AG20443 (cell line): ENCODE data around the gene TMEM205.
"Not testable (repeated sequence)": the region's sequence is repeated elsewhere in the genome, so short reads cannot be mapped to it uniquely, and the experiment has no call there.

Experiments
- DNase-seq: peaks from one replicate; pipeline ENCODE4 v3.0.0; 2012; ENCODE audit warnings: low spot score, mixed read lengths

Gene TMEM205

DNA sequence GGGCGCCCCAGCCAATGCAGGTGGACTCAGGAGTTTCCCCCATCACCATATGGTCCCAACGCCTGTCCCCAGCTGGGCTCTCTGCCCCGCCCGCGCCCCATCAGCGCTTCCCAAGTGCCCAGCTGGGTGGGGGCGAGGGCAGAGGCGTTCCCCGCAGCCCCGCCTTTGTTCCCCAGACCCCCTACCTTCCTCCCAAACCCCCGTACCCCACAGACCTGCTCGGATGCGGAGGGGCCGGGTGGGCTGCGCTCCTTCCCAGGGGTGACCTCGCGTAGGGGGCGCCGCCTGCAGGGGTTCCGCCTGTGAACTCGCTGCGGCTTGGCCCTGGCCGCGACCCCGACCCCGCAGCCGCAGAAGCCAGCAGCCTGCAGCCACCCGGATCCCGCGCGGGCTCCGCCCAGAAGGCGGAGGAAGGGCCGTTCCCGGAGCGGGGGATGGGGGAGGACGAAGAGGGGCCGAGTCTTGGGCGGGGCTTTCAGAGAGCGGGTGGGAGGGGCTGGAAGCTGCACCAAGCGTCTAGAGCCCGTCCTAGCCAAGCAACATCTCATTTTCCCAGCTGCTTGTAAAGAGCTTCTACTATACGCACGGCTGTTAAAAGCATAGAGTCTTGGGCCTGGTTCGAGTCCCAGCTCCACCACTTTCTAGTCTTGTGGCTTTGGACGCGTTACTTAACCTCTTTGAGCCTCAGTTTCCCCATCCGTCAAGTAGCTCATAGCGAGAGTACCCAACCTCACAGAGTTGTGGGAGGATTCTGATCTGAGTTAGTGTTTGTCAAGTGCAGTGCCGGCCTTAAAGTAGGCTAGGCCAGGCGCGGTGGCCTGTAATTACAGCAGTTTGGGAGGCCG is 6.6 kb downstream of the TMEM205 start, which contains the start of gene RAB3D:
RAB3D (minus strand) TSS at position 404 of the 845 bp plus-strand sequence. CDS start 2,258 bp downstream, outside the sequence.
- DNase-seq: peak; percentile 97

DNA sequence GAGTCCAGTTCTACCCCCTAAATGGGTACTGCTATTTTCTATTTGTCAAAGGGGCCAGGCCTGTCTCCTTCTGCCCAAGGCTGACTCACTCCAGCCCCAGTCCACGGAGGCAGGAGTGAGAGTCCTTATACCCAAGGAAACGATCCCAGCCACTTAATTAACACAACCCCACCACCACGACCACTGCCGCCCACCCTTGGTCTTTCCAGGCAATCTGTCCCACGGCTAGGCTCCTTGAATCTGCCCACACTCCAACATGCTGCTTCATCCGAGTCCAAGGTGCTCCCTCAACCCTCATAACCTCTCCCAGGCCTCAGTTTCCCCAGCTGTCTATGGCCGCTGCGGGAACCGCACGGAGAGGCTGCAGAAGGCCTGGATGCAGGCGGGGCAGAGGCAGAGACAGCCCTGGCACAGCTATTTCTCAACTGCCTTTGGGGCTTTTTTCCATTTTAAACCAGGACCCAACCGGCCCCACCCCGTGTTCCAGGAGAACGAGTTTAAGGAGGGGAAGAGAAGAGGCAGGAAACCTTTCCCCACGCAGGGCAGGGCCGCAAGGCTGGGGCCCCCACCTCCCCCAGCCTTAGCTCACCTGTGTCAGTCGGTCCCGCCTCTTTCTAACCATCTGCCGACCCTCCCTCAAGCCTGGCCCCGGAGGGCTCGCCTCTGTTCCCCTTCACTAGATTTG is 7.4 kb downstream of the TMEM205 start:
- DNase-seq: peak; percentile 31

DNA sequence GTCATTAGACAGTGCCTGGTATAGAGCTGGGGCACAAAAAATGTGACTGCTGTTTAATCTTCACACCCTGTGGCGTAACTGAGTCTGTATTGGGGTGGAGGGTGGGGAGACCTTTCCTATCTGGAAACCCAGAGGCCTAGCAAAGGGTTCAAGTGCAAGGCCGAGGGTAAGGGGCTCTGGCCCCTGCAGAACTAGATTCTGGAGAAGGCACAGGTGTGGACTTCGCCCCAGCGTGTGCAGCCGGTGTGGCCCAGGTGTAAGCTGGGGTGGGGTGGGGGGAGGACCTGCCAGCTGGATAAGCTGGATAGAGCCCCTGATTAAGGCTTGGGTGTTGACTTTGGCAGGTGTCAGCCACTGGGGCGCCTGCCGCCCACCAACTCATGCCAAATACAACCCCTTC is 7.9 kb downstream of the TMEM205 start:
- no peak for DNase-seq

DNA sequence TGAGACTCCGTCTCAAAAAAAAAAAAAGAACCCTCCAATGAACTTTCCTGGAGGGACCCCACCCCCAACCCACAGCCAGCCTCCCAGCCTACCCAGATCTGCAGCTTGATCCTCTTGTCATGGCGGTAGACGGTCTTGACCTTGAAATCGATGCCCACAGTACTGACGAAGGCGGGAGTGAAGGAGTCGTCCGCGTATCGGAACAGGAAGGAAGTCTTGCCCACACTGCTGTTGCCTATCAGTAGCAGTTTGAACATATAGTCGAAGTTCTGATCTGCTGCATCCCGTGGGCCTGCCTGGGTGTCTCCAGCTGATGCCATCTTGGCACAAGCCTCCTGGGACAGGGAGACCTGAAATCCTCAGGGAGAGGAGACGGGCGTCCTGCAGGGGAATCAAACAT is 9.0 kb downstream of the TMEM205 start:
- no peak for DNase-seq

DNA sequence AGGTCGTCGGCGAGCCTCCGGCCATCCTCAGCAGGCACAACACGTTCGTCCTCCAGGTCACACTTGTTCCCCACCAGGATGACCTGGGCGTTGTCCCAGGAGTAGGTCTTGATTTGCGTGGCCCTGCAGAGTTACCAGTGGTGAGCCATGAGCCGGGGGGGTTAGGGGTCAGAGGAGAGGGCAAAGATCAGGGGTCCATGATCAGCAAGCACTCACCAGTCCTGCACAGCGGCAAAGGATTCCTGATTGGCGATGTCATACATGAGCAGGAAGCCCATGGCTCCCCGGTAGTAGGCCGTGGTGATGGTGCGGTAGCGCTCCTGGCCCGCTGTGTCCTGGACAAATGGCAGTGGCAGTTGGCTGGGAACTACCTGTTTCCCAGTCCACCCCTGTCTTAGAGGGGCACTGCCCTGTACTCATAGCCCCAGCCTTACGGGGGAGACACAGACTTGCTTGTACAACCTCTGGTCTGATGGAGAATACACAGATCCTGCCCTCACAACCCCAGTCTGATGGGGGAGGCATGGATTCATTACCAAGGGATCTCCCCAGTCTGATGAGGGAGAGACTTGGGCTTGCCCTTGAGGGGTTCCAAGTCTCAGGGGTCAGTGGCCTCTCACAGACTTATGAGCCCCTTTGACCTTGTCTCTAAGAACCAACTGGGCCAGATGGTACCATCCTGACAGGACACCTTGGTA is 10.5 kb downstream of the TMEM205 start:
- no peak for DNase-seq

DNA sequence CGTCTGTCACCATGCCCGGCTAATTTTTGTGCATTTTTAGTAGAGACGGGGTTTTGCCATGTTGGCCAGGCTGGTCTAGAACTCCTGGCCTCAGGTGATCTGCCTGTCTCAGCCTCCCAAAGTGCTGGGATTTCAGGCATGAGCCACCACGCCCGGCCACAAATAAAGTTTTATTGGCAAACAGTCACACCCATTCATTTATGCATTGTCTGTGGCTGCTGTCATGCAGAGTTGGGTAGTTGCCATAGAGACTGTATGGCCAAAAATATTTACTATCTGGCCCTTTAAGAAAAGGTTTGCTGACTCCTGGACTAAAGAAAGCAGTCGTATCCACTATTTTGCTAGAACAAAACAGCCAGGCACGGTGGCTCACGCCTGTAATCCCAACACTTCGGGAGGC is 12.2 kb downstream of the TMEM205 start:
- DNase-seq: not testable (repeated sequence)

DNA sequence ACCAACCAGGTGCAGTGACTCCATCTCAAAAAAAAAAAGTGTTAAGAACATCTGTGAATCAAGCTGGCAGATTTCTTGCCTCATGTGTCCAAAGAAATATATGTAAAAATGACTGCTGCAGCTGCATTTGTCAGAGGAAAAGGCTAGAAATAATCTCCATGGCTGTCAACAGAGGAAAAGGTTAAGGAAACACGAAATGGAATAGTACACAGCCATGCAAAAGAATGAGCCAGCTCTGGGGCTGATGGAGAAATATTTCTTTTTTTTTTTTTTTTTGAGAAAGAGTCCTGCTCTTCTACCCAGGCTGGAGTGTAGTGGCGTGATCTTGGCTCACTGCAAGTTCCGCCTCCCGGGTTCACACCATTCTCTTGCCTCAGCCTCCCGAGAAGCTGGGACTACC is 13.2 kb downstream of the TMEM205 start:
- no peak for DNase-seq

DNA sequence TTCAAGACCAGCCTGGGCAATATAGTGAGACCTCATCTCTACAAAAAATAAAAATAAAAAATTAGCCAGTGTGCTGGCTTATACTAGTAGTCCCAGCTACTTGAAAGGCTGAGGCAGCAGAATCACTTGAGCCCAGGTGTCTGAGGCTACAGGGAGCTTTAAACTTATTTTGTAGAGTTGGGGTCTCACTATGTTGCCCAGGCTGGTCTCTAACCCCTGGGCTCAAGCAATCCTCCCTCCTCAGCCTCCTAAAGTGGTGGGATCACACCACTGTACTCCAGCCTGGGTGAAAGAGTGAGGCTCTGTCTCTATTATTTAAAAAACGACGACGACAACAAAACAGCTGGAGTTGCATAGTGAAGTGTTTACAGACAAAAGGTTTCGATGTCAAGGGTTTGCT is 14.6 kb downstream of the TMEM205 start:
- no peak for DNase-seq

DNA sequence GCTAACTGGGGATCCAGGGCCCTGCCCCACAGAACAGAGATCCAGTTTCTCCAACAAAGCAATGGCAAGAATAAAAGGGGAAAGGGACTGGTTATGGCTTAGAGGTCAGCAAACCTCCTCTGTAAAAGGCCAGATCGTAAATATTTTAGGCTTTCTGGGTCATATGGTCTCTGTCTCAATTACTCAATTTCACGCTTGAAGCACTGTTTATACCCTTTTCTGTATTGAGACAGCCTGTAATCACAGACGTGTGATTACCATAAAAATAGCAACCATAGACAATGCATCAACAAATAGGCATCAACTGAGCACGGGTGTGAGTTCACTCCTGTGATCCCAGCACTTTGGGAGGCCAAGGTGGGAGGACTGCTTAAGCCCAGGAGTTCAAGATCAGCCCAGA is 15.9 kb downstream of the TMEM205 start:
- no peak for DNase-seq

DNA sequence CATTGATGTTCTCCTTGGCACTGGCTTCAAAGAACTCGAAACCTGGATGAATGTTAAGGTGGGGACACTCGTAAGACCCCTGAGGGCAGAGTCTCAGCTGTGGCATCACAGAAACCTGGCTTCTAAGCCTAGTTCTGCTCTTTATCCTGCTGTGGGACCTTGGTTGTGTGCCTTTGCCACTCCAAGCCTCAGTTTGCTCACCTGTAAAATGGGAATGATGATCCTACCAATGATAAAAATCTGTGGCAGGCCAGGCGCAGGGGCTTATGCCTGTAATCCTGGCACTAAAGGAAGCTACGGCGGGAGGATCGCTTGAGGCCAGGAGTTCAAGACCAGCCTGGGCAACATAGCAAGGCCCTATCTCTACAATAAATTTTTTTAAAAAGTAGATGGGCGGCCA is 20.5 kb downstream of the TMEM205 start:
- no peak for DNase-seq

DNA sequence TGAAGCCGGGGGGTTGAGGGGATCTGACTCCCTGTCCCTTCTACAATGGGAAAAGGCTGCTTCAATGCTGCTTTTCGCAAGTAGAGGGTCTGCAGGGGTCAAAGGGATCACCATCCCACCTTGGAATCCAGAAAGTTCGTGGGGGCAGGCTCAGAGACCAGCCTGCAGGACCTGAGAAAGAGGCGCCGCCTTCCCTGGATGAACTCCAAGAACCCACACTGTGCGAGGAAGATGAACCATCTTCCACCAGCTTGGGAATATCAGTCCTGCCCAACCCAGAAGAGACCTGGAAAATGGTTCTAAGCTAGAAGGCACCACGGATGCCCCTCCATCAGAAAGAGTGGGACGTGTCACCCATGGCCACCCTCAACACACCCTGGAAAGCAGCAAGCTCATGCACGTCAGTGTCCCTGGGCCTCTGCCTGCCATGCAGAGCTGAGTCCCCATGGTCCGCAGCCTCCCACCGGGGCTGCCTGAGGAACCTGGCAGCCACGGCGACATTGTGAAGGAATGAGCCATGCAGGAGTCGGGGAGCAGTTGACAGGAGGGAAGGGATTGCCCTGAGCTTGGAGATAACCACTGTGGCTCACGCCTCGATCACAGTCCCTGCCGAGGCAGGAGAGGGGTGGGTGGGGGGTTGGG is 21.2 kb downstream of the TMEM205 start:
- DNase-seq: no peak

DNA sequence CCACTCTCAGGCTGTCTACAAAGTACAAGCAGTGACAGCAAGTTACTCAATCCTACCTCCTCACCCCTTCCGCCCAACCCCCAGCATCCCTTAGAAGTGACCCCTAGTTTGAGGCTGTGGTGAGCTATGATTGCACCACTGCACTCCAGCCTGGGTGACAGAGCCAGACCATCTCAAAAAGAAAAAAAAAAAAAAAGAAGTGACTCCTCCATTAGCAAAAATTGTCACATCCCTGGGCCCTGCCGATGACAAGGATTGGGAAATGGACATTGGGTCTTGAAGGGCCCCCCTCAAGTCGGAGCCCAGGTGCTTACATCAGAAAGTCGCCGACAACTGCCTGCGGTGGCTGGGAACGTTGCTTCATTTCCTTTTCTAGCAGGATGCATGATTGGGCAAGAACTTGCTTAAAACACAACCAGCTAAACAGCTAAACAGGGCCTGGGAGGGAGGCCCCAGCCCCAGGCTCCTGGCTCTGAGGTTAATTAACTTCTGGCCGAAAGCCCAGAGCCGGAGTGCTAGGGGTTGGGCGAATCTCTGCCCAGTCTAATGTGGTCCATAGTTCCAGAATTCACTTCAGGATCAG is 21.9 kb downstream of the TMEM205 start:
- DNase-seq: peak; percentile 94

DNA sequence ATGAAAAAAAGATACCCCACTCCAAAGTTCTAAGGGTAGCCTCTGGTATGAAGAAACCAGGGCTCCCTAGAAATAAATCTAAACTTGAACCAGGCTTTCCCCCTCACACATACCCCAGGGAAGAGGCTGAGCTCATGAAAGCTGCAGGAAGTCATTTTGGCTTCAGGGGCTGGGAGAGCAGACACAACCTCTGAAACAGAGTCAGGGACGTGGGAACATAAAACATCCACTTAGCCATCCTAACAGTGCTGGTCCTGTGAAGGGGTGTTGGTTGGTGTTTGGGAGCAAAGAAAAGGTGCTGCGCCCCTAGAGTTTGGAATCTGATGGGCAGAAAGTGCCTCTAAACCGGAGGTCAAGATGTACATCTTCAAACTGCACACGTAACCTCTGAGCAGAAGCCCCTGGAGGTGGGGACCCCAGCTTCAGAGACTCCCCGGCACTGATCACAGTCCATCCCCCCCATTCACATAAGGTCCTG is 22.4 kb downstream of the TMEM205 start:
- no peak for DNase-seq

DNA sequence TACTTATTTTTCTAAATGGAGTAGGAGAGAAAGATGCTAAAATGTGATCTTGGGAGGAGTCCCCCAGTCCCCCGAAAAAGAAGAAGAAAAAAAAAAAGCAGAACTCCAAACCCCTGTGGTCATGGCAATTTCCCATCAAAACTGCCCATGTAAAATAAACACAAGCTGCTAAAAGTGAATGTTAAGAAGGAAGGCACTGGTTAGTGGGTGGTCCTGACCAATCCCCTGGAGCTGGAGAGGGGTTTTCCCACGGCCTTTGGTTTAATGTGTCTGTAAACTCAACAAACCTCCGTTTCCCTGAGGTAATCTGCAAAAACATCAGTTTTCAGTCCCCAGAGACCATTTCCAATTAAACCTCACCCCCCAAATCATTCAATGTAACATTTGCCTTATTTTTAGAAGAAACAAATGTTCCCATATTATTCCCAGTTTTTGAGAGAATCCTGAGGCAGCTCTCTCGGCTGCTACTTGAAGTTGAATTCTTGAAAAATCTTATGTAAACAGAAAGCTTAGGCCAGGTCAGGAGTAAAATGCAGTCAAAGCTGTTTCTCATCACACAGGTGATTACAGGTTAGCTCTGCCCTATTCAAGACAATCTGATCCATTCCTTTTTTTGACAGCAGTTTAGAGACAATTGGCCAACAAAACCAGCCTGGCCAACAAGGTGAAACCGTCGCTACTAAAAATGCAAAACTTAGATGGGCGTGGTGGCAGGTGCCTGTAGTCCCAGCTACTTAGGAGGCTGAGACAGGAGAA is 23.6 kb downstream of the TMEM205 start:
- DNase-seq: no peak

DNA sequence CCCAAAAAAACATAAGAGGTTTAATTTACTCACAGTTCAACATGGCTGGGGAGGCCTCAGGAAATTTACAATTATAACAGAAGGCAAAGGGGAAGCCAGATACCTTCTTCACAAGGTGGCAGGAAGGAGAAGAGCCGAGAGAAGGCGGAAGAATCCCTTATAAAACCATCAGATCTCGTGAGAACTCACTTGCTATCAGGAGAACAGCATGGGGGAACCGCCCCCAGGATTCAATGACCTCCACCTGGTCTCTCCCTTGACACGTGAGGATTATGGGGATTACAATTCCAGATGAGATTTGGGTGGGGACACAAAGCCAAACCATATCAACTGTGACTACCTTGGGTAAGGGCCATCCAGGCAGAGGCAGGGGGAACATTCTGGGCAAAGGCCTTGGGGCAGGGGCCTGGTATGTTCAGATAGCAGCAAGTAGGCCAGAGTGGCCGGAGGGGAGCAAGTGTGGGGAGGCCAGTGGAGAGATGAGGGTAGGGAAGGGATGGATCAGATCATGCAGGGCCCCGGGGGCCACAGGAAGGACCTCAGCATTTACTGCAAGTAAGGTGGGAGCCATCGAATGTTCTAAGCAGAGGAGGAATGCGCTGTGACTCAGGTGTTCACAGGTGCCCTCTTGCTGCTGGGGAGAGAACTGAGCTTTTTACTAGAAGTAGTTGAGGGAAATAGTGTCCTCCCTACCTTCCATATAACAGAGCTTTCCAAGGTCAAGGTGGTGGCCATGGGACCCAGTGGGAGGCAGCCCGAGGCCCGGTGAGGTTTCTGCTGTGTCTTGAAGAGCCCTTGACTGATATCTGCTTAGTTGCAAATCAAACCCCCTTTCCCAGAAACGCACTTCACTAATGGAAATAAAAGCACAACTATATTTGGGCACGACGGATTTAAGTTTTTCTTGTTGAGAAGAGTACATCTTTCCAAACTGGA is 24.6 kb downstream of the TMEM205 start:
- no peak for DNase-seq

DNA sequence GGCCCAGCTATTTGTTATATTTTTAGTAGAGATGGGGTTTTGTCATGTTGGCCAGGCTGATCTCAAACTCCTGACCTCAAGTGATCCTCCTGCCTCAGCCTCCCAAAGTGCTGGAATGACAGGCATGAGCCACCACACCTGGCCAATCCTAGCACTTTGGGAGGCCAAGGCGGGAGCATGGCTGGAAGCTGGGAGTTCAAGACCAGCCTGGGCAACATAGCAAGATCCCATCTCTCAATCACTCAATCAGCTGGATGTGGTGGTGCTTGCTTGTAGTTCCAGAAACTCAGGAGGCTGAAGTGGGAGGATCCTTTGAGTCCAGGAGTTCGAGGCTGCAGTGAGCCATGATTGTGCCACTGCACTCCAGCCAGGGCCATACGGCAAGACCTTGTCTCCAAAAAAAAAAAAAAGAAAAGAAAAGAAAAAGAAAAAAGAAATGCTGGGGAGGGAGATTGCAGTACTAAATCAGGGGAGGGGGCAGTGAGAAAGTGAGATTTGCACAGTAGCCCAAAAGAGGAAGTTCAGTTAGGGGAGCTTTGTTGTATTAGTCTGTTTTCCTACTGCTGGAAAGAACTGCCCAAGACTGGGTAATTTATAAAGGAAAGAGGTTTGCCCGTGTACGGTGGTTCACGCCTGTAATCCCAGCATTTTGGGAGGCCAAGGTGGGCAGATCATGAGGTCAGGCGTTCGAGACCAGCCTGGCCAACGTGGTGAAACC is 25.6 kb downstream of the TMEM205 start:
- not testable (repeated sequence) for DNase-seq

DNA sequence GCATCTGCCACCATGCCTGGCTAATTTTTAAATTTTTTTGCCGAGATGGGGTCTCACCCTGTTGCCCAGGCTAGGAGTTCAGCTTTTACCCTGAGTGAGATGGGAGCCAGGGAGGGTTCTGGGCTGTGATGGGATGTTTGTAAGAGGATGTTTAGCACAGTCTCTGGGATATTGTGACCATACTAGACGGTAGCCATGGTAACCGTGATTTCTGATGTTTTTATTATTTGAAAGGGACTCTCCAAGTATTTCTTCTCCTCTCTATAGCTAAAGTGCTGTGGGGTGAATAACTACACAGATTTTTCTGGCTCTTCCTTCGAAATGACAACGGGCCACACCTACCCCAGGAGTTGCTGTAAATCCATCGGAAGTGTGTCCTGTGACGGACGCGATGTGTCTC is 39.7 kb downstream of the TMEM205 start:
- DNase-seq: no peak

DNA sequence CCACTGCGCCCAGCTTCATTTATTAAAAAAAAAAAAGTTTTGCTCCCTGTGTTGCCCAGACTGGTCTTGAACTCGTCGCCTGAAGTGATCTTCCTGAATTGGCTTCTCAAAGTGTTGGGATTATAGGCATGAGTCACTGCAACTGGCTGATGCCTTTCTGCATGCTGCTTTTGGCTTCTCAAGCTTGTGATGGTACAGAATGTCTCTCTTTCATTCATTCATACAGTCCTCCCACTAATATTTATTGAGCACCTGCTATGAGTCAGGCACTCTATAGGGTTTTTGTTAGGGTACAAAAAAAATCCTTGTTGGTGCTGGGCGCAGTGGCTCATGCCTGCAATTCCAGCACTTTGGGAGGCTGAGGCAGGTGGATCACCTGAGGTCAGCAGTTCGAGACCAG is 41.1 kb downstream of the TMEM205 start:
- DNase-seq: no peak

DNA sequence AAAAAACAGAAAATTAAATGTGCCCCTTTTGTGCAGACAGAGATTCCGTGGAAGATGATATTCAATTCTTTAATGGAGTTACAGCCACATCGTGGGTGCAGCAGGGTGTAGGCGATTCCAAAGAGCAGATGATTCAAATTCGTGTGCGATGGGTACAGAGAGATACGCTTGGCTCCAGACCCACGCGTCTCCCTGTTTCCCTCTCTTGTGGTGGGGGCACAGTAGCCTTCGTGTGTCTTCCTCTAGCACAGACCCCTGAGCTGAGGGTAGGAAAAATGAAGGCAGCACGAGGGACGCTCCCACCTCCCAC is 45.3 kb downstream of the TMEM205 start:
- no peak for DNase-seq
